ENCODE measurements around the gene IGLL1. TPM values are rescaled to one million over a fixed set of nuclear protein-coding genes. Genes with fewer than 3 reads are reported as not detected.
"Not testable (repeated sequence)": the region's sequence is repeated elsewhere in the genome, so short reads cannot be mapped to it uniquely, and the experiment has no call there.

The IGLL1 gene
- total RNA-seq, 1 donor from 2014 or later: not detected

DNA sequence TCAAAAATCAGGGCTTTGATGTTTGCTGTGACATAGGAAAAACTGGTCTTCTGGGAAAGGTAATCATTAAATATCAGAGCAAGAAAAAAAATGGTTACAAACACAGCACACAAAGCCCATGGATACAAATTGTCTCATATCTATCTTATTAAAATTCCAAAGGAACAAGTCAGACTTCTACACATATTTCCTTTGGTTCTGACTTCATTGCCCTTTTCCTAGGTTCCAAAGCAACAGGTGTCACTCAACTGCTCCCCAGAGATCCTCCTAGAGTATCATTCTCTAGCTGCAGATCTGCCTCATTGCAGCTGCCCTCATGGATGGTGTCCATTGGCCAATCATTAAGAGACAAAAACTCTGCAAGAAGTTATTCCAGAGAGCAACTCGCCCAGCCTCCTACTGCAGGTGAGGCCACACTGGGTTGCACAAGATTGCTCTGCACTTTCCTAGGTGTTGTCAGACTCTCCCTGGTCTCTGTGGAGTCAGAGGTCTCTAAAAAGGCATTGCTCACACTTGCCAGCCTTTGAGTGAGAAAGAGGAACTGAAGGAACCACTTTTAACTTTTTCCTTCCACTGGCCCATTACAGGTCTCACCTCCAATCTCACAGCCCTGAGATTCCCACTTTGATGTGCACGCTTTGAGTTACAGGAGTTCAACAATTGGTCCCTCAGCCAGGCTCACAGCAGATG is 46.3 kb upstream of the IGLL1 start:
- H3K36me3 Mint-ChIP-seq: no peaks in the 10 kb centered on the region
- no peak for DNase-seq (ENCODE audit: low spot score)
- Histone ChIP-seq H3K9me3 (ENCODE audit: low read depth) (no peaks in the 10 kb centered on the region), H3K4me2 (no peak overlapping the region), H3K36me3 (no peaks in the 10 kb centered on the region), H3F3A (ENCODE audit: low read depth) (no peaks in the 10 kb centered on the region), H3K4me1 (peaks cover 15% of the 10 kb centered on the region), H3K79me2 (ENCODE audit: low read depth) (no peaks in the 10 kb centered on the region), H4K20me1 (ENCODE audit: low read depth) (no peaks in the 10 kb centered on the region), H2AFZ (replicated peaks) (no peak overlapping the region), H3K27me3 (peaks cover 39% of the 10 kb centered on the region), H3K9ac (no peak overlapping the region), H3K27ac (no peak overlapping the region), H3K4me3 (no peak overlapping the region)
- no peaks in the 10 kb centered on the region for H3K9me3 Mint-ChIP-seq
- H3K4me1 Mint-ChIP-seq: peaks cover 8% of the 10 kb centered on the region
- no peak overlapping the region for H3K4me3 Mint-ChIP-seq
- peaks cover 2% of the 10 kb centered on the region for H3K27me3 Mint-ChIP-seq (ENCODE audit: insufficient read depth, low read depth)
- TF ChIP-seq, protein P1, sequence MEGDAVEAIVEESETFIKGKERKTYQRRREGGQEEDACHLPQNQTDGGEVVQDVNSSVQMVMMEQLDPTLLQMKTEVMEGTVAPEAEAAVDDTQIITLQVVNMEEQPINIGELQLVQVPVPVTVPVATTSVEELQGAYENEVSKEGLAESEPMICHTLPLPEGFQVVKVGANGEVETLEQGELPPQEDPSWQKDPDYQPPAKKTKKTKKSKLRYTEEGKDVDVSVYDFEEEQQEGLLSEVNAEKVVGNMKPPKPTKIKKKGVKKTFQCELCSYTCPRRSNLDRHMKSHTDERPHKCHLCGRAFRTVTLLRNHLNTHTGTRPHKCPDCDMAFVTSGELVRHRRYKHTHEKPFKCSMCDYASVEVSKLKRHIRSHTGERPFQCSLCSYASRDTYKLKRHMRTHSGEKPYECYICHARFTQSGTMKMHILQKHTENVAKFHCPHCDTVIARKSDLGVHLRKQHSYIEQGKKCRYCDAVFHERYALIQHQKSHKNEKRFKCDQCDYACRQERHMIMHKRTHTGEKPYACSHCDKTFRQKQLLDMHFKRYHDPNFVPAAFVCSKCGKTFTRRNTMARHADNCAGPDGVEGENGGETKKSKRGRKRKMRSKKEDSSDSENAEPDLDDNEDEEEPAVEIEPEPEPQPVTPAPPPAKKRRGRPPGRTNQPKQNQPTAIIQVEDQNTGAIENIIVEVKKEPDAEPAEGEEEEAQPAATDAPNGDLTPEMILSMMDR (IDR thresholded peaks at IDR 0.05): no peak
- TF ChIP-seq EZH2phosphoT487 (IDR thresholded peaks at IDR 0.05): no peak
- no peak for TF ChIP-seq EZH2 (IDR thresholded peaks at IDR 0.05)
- no peak overlapping the region for H3K27ac Mint-ChIP-seq

DNA sequence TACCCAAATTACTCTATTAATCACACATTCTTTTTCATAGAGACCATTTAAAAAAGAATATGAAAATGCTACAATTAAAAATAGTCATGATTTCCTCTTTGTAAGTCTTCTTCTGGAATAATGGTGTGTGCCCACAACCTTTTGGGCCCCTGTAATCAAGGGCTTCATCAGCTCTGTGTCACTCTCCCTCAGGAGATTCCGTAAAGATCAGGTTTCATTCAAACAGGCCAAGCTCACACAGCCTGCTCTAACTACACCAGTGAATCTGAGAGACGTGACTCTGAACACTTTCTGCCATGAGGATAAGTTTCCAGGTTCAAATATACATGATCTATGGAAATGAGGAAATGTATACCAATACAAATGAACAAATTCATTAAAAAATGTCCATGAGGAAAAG is 42.5 kb upstream of the IGLL1 start:
- peaks cover 53% of the 10 kb centered on the region for H3K27me3 ChIP-seq
- no peak overlapping the region for H3K4me3 Mint-ChIP-seq

DNA sequence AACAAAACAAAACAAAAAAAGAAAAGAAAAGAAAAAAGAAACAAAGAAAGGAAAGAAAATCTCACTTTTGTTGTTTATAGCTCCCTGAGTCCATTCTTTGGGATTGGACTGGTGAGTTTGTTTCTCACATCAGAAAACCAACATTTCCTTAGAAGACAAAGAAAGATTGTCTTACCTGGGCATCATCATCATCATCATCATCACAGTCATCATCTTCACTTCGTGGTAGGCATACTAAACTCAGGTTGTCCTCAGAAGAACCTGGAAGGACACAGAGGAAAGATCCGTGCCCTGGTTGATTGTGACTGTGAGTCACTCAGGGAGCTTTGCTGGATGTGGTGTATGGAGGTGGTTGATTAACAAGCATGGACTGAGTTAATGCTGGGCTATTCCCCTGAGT is 41.8 kb upstream of the IGLL1 start:
- not testable (repeated sequence) for H2AFZ ChIP-seq (replicated peaks); H3K9me3 Mint-ChIP-seq; H3K79me2 ChIP-seq (ENCODE audit: low read depth); H3K27ac Mint-ChIP-seq; H3K36me3 Mint-ChIP-seq; H3K4me3 Mint-ChIP-seq; H3K27me3 Mint-ChIP-seq (ENCODE audit: insufficient read depth, low read depth); H3K27ac ChIP-seq; H3K36me3 ChIP-seq; H4K20me1 ChIP-seq (ENCODE audit: low read depth); H3F3A ChIP-seq (ENCODE audit: low read depth); DNase-seq (ENCODE audit: low spot score); H3K9me3 ChIP-seq (ENCODE audit: low read depth); H3K4me3 ChIP-seq; H3K9ac ChIP-seq
- peaks cover 16% of the 10 kb centered on the region for H3K4me1 Mint-ChIP-seq
- Histone ChIP-seq H3K4me2 (peak overlapping the region; percentile 22), H3K27me3 (peaks cover 59% of the 10 kb centered on the region), H3K4me1 (peaks cover 18% of the 10 kb centered on the region)

More for the DNA sequence above, 42.5 kb upstream of the IGLL1 start:
- peaks cover 16% of the 10 kb centered on the region for H3K4me1 Mint-ChIP-seq
- H3K27ac Mint-ChIP-seq: no peak overlapping the region
- TF ChIP-seq EZH2 (IDR thresholded peaks at IDR 0.05) (no peak), EZH2phosphoT487 (IDR thresholded peaks at IDR 0.05) (no peak)
- TF ChIP-seq, protein P1 (IDR thresholded peaks at IDR 0.05): no peak
- Histone ChIP-seq H3K4me3 (no peak overlapping the region), H3K4me1 (peaks cover 18% of the 10 kb centered on the region), H4K20me1 (ENCODE audit: low read depth) (no peaks in the 10 kb centered on the region), H3F3A (ENCODE audit: low read depth) (no peaks in the 10 kb centered on the region), H3K9me3 (ENCODE audit: low read depth) (no peaks in the 10 kb centered on the region), H3K9ac (no peak overlapping the region), H3K79me2 (ENCODE audit: low read depth) (no peaks in the 10 kb centered on the region), H2AFZ (replicated peaks) (no peak overlapping the region), H3K27ac (no peak overlapping the region), H3K4me2 (no peak overlapping the region), H3K36me3 (no peaks in the 10 kb centered on the region)
- peak; percentile 22 for DNase-seq (ENCODE audit: low spot score)
- no peaks in the 10 kb centered on the region for H3K36me3 Mint-ChIP-seq
- no peaks in the 10 kb centered on the region for H3K27me3 Mint-ChIP-seq (ENCODE audit: insufficient read depth, low read depth)
- no peaks in the 10 kb centered on the region for H3K9me3 Mint-ChIP-seq

DNA sequence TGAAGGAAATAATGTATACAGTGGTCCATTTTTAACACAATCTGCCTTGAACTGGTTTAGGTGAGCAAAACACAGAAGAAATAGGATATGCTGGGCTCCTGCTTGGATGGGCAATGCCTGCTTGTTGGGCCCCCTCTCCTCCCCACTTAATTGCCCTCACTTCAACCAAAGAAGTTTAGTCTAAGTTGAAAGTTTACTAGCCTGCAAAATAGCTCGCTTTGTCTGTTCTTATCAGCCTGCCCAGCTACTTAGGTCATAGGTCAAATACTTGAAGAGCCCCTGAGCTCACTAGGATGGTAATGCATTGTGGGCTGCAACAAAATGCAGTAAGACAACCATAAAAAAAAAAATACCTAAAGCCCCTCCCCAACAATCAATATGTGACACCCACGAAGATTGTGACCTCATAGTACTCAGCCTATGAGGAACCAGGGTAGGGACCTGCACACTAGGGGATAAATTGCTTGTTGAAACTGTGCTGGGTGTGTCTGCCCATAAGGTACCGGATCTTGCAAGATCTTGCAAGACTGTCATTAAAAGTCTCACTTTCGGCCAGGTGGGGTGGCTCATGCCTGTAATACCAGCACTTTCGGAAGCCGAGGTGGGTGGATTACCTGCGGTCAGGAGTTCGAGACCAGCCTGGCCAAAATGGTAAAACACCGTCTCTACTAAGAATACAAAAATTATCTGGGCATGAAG is 41.1 kb upstream of the IGLL1 start:
- no peak overlapping the region for H3K27ac ChIP-seq
- H3K4me1 ChIP-seq: peaks cover 18% of the 10 kb centered on the region
- Mint-ChIP-seq H3K9me3 (no peaks in the 10 kb centered on the region), H3K4me3 (no peak overlapping the region), H3K36me3 (no peaks in the 10 kb centered on the region), H3K27me3 (ENCODE audit: insufficient read depth, low read depth) (no peaks in the 10 kb centered on the region), H3K4me1 (peaks cover 16% of the 10 kb centered on the region), H3K27ac (peak overlapping the region; percentile 39)
- H3K4me2 ChIP-seq: peak overlapping the region; percentile 22
- H3K4me3 ChIP-seq: no peak overlapping the region
- TF ChIP-seq, protein P1 (IDR thresholded peaks at IDR 0.05): no peak
- TF ChIP-seq EZH2phosphoT487 (IDR thresholded peaks at IDR 0.05): no peak
- TF ChIP-seq EZH2 (IDR thresholded peaks at IDR 0.05): no peak
- DNase-seq (ENCODE audit: low spot score): peak; percentile 9
- H3F3A ChIP-seq (ENCODE audit: low read depth): no peaks in the 10 kb centered on the region
- H2AFZ ChIP-seq (replicated peaks): no peak overlapping the region
- H3K36me3 ChIP-seq: no peaks in the 10 kb centered on the region
- H3K9ac ChIP-seq: no peak overlapping the region
- H3K79me2 ChIP-seq (ENCODE audit: low read depth): no peaks in the 10 kb centered on the region
- H3K27me3 ChIP-seq: peaks cover 62% of the 10 kb centered on the region
- H4K20me1 ChIP-seq (ENCODE audit: low read depth): no peaks in the 10 kb centered on the region
- H3K9me3 ChIP-seq (ENCODE audit: low read depth): no peaks in the 10 kb centered on the region

All from neural progenitor cell (in vitro differentiated cells).